ENCODE results near the gene SPEF2.

SPEF2 gene

GRCh38 chr5:35856765-35857351 lies 239.2 kb downstream of the SPEF2 start, which contains the start of gene IL7R:
Gene IL7R (plus strand): TSS chr5:35856891. CDS start chr5:35856978, 87 bp downstream.
- TF ChIP-seq CTCF (IDR thresholded peaks at IDR 0.05; ENCODE audit: low read depth, low read length, missing control alignments): no peak
- Histone ChIP-seq H3K27ac (peak within 1 kb of the TSS; percentile 7), H3K4me3 (ENCODE audit: low read depth, low read length) (no peak within 1 kb of the TSS)

GRCh38 chr5:35857606-35858205 lies 240.0 kb downstream of the SPEF2 start:
- Histone ChIP-seq H3K36me3 (replicated peaks) (no peaks in the 10 kb centered on the region), H3K27ac (peak overlapping the region; percentile 7), H3K4me3 (ENCODE audit: low read depth, low read length) (no peak overlapping the region), H3K27me3 (replicated peaks) (no peaks in the 10 kb centered on the region)
- no peak for DNase-seq
- no peak for TF ChIP-seq CTCF (IDR thresholded peaks at IDR 0.05; ENCODE audit: low read depth, low read length, missing control alignments)
- in situ Hi-C loops (cut with HindIII; ENCODE audit: low pct_ligation_motif_present, low sequenced_read_pairs): no loop called here

More at GRCh38 chr5:35856765-35857351, 239.2 kb downstream of the SPEF2 start, which contains the start of gene IL7R:
- H3K36me3 ChIP-seq (replicated peaks): no peaks in the 10 kb centered on the region
- peak; percentile 26 for DNase-seq
- in situ Hi-C loops (cut with HindIII; ENCODE audit: low pct_ligation_motif_present, low sequenced_read_pairs): no loop called here
- no peaks in the 10 kb centered on the region for H3K27me3 ChIP-seq (replicated peaks)

GRCh38 chr5:35859101-35859661 lies 241.5 kb downstream of the SPEF2 start:
- in situ Hi-C loops (cut with HindIII; ENCODE audit: low pct_ligation_motif_present, low sequenced_read_pairs): no loop called here
- no peak for DNase-seq
- H3K27ac ChIP-seq: no peak overlapping the region
- no peak for TF ChIP-seq CTCF (IDR thresholded peaks at IDR 0.05; ENCODE audit: low read depth, low read length, missing control alignments)
- H3K27me3 ChIP-seq (replicated peaks): no peaks in the 10 kb centered on the region
- H3K36me3 ChIP-seq (replicated peaks): no peaks in the 10 kb centered on the region
- no peak overlapping the region for H3K4me3 ChIP-seq (ENCODE audit: low read depth, low read length)

- H3K36me3 ChIP-seq (replicated peaks): no peaks in the 10 kb centered on the region
- no peak overlapping the region for H3K4me3 ChIP-seq (ENCODE audit: low read depth, low read length)
- TF ChIP-seq CTCF (IDR thresholded peaks at IDR 0.05; ENCODE audit: low read depth, low read length, missing control alignments): no peak
- in situ Hi-C loops (cut with HindIII; ENCODE audit: low pct_ligation_motif_present, low sequenced_read_pairs): no loop called here
- H3K27me3 ChIP-seq (replicated peaks): no peaks in the 10 kb centered on the region
- H3K27ac ChIP-seq: no peak overlapping the region
- DNase-seq: peak; percentile 18
Observed at GRCh38 chr5:35860686-35861085, 243.0 kb downstream of the SPEF2 start.

GRCh38 chr5:35861718-35862117 lies 244.1 kb downstream of the SPEF2 start:
- no peaks in the 10 kb centered on the region for H3K36me3 ChIP-seq (replicated peaks)
- no peaks in the 10 kb centered on the region for H3K27me3 ChIP-seq (replicated peaks)
- DNase-seq: peak; percentile 11
- no peak overlapping the region for H3K27ac ChIP-seq
- in situ Hi-C loops (cut with HindIII; ENCODE audit: low pct_ligation_motif_present, low sequenced_read_pairs): no loop called here
- no peak for TF ChIP-seq CTCF (IDR thresholded peaks at IDR 0.05; ENCODE audit: low read depth, low read length, missing control alignments)
- no peak overlapping the region for H3K4me3 ChIP-seq (ENCODE audit: low read depth, low read length)

All from brain microvascular endothelial cell (primary cell).